ENCODE measurements around the gene NYAP2.

NYAP2 gene

DNA sequence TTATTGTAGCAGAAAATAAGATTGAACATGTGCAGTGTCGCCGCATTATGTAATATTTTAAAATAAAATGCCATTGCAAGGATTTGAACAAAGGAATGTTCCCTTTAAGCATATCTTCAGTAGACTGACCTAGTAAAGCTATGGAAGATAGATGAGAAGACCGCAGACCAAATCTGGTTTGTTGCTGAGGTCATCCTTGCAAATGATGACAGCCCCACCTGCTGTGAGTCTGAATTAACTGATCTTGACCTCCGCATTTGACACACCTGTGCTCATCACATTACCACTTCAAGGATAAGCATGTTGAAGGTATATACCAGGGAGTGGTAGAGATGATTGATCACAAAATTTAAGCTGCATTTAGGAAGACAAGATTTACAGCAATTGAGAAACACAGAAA lies 96.2 kb downstream of the NYAP2 start:
- no peaks in the 10 kb centered on the region for H3K4me1 ChIP-seq (ENCODE audit: control insufficient read depth, insufficient read depth, low read length, poor library complexity, severe bottlenecking)
- no peaks in the 10 kb centered on the region for H3K9me3 ChIP-seq (ENCODE audit: control insufficient read depth, low read length)
- no peaks in the 10 kb centered on the region for H3K27me3 ChIP-seq (replicated peaks; ENCODE audit: control insufficient read depth, insufficient read depth, low read length, poor library complexity, severe bottlenecking)
- DNase-seq: no peak
- H3K36me3 ChIP-seq (ENCODE audit: control insufficient read depth, insufficient read depth, low read length): no peaks in the 10 kb centered on the region
- H3K27ac ChIP-seq (ENCODE audit: insufficient read depth, low read length, poor library complexity, severe bottlenecking): no peak overlapping the region
- H3K4me3 ChIP-seq (ENCODE audit: insufficient read depth, low read depth, low read length, poor library complexity, severe bottlenecking): no peak overlapping the region

DNA sequence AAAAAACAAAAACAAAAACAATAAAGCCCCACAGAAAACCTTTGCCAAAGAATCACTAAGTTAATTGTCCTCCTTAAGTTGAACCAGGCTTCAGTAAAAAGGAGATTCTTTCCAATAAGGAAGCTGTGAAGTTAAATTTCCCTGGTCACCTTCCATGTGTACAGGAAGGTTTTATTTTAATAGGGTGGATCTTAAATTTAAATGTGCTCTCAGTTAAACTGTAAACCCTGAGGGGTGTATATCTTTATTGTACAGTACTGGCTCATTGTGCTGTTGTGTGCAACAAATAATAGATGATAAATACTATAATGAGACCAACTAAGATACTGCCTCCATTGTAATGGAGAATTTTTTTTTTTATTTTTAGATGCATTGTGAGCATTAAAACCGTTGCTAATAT lies 97.1 kb downstream of the NYAP2 start:
- no peak overlapping the region for H3K27ac ChIP-seq (ENCODE audit: insufficient read depth, low read length, poor library complexity, severe bottlenecking)
- H3K4me1 ChIP-seq (ENCODE audit: control insufficient read depth, insufficient read depth, low read length, poor library complexity, severe bottlenecking): no peaks in the 10 kb centered on the region
- no peaks in the 10 kb centered on the region for H3K36me3 ChIP-seq (ENCODE audit: control insufficient read depth, insufficient read depth, low read length)
- no peak for DNase-seq
- no peak overlapping the region for H3K4me3 ChIP-seq (ENCODE audit: insufficient read depth, low read depth, low read length, poor library complexity, severe bottlenecking)
- H3K9me3 ChIP-seq (ENCODE audit: control insufficient read depth, low read length): no peaks in the 10 kb centered on the region
- no peaks in the 10 kb centered on the region for H3K27me3 ChIP-seq (replicated peaks; ENCODE audit: control insufficient read depth, insufficient read depth, low read length, poor library complexity, severe bottlenecking)

DNA sequence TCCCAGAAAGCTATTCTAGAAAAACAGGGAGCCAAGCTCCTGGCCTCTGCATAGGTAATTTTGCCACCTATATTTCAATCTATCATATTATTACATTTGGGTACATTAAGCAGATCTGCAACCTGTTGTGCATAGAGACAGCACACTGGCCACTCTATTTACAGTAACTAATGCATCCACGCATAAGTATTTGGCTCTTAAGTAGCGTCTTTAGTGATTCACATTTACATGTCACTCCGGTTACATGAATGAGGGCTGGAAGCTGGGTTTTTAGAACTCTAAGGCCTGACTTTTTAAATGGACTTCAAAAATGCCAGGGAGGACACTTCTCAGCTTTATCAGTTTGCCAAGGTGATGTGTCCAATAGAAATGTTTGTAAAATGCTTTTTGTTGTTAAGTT lies 97.7 kb downstream of the NYAP2 start:
- no peaks in the 10 kb centered on the region for H3K36me3 ChIP-seq (ENCODE audit: control insufficient read depth, insufficient read depth, low read length)
- no peaks in the 10 kb centered on the region for H3K27me3 ChIP-seq (replicated peaks; ENCODE audit: control insufficient read depth, insufficient read depth, low read length, poor library complexity, severe bottlenecking)
- DNase-seq: no peak
- H3K4me3 ChIP-seq (ENCODE audit: insufficient read depth, low read depth, low read length, poor library complexity, severe bottlenecking): no peak overlapping the region
- no peak overlapping the region for H3K27ac ChIP-seq (ENCODE audit: insufficient read depth, low read length, poor library complexity, severe bottlenecking)
- H3K4me1 ChIP-seq (ENCODE audit: control insufficient read depth, insufficient read depth, low read length, poor library complexity, severe bottlenecking): no peaks in the 10 kb centered on the region
- no peaks in the 10 kb centered on the region for H3K9me3 ChIP-seq (ENCODE audit: control insufficient read depth, low read length)

DNA sequence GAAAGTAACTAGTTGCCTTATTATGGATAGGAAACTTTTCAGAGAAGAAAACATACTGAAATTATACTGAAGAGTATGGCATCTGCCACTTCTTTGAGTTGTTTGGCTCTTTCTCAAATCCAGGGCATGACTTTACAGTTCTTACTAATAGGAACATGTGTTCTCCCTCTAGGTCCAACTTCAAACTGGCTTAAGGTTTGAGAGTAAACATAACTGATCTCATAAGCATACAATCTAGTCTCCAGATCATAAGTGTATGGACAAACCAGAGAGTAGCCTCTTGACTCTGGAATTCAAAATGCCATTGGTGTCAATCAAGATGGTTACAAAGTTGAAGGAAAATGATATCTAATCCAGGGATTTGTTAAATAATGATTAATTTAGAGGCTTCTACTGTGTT lies 101.5 kb downstream of the NYAP2 start:
- no peak overlapping the region for H3K27ac ChIP-seq (ENCODE audit: insufficient read depth, low read length, poor library complexity, severe bottlenecking)
- H3K36me3 ChIP-seq (ENCODE audit: control insufficient read depth, insufficient read depth, low read length): no peaks in the 10 kb centered on the region
- no peak for DNase-seq
- H3K4me3 ChIP-seq (ENCODE audit: insufficient read depth, low read depth, low read length, poor library complexity, severe bottlenecking): no peak overlapping the region
- H3K9me3 ChIP-seq (ENCODE audit: control insufficient read depth, low read length): no peaks in the 10 kb centered on the region
- H3K4me1 ChIP-seq (ENCODE audit: control insufficient read depth, insufficient read depth, low read length, poor library complexity, severe bottlenecking): no peaks in the 10 kb centered on the region
- no peaks in the 10 kb centered on the region for H3K27me3 ChIP-seq (replicated peaks; ENCODE audit: control insufficient read depth, insufficient read depth, low read length, poor library complexity, severe bottlenecking)

DNA sequence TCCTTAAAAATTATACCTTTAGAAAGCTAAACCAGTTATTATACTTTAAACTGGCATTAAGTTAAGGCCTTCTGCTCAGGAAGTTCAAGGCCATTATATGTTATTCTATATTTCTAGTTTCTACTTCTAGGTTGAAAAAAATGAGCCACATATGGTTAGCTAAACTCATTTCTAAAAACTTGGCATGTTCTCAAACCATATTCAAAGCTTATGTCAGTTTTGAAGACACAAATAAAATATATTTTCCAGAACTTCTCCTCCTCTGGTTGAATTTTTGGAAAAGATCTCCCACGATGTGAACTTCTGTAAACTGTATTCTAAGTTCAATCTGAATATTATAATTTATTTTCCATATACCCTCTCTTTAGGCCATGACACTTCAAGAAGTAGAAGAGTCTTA lies 103.5 kb downstream of the NYAP2 start:
- H3K27ac ChIP-seq (ENCODE audit: insufficient read depth, low read length, poor library complexity, severe bottlenecking): no peak overlapping the region

DNA sequence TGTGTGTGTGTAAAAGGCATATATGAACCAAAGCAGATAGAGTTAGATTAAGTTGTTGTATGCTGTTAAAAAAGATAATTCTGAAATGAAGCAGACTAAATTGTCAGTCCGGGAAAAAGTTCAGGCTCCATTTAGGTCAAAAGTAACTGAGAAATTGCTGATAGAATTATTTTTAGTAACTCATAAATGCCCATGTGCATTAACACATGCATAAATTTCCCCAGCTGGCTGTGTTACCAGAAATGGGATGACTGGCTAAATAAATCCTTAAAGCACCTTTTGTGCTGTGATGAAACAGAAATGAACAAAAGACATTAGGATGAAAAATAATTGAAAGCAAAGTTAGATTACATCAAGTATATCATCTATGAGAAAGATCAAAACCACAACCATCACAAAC lies 111.3 kb downstream of the NYAP2 start:
- no peaks in the 10 kb centered on the region for H3K27me3 ChIP-seq (replicated peaks; ENCODE audit: control insufficient read depth, insufficient read depth, low read length, poor library complexity, severe bottlenecking)
- no peaks in the 10 kb centered on the region for H3K36me3 ChIP-seq (ENCODE audit: control insufficient read depth, insufficient read depth, low read length)
- H3K9me3 ChIP-seq (ENCODE audit: control insufficient read depth, low read length): no peaks in the 10 kb centered on the region
- no peak for DNase-seq
- H3K27ac ChIP-seq (ENCODE audit: insufficient read depth, low read length, poor library complexity, severe bottlenecking): no peak overlapping the region
- H3K4me1 ChIP-seq (ENCODE audit: control insufficient read depth, insufficient read depth, low read length, poor library complexity, severe bottlenecking): no peaks in the 10 kb centered on the region
- H3K4me3 ChIP-seq (ENCODE audit: insufficient read depth, low read depth, low read length, poor library complexity, severe bottlenecking): no peak overlapping the region

More for the DNA sequence above, 103.5 kb downstream of the NYAP2 start:
- Histone ChIP-seq H3K27me3 (replicated peaks; ENCODE audit: control insufficient read depth, insufficient read depth, low read length, poor library complexity, severe bottlenecking) (no peaks in the 10 kb centered on the region), H3K9me3 (ENCODE audit: control insufficient read depth, low read length) (no peaks in the 10 kb centered on the region), H3K4me1 (ENCODE audit: control insufficient read depth, insufficient read depth, low read length, poor library complexity, severe bottlenecking) (no peaks in the 10 kb centered on the region), H3K36me3 (ENCODE audit: control insufficient read depth, insufficient read depth, low read length) (no peaks in the 10 kb centered on the region), H3K4me3 (ENCODE audit: insufficient read depth, low read depth, low read length, poor library complexity, severe bottlenecking) (no peak overlapping the region)
- DNase-seq: no peak

DNA sequence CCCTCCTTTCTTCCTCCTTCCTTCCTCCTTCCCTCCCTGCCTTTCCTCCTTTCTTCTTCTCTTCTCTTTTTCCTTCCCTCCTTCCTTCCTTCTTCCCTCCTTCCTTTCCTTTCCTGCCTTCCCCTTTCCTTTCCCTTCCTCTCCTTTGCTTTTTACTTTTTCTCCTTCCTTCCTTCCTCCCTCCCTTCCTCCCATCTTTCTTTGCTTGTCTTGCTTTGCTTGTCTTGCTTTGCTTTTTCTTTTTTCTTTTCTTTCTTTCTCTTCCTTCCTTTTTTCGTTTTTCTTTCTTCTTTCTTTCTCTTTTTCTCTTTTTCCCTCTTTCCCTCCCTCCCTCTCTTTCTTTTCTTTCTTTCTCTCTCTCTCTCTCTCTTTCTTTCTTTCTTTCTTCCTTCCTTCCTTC lies 113.0 kb downstream of the NYAP2 start:
- no peak for DNase-seq
- H3K4me1 ChIP-seq (ENCODE audit: control insufficient read depth, insufficient read depth, low read length, poor library complexity, severe bottlenecking): no peaks in the 10 kb centered on the region
- H3K36me3 ChIP-seq (ENCODE audit: control insufficient read depth, insufficient read depth, low read length): no peaks in the 10 kb centered on the region
- H3K4me3 ChIP-seq (ENCODE audit: insufficient read depth, low read depth, low read length, poor library complexity, severe bottlenecking): no peak overlapping the region
- no peaks in the 10 kb centered on the region for H3K27me3 ChIP-seq (replicated peaks; ENCODE audit: control insufficient read depth, insufficient read depth, low read length, poor library complexity, severe bottlenecking)
- no peaks in the 10 kb centered on the region for H3K9me3 ChIP-seq (ENCODE audit: control insufficient read depth, low read length)
- no peak overlapping the region for H3K27ac ChIP-seq (ENCODE audit: insufficient read depth, low read length, poor library complexity, severe bottlenecking)

DNA sequence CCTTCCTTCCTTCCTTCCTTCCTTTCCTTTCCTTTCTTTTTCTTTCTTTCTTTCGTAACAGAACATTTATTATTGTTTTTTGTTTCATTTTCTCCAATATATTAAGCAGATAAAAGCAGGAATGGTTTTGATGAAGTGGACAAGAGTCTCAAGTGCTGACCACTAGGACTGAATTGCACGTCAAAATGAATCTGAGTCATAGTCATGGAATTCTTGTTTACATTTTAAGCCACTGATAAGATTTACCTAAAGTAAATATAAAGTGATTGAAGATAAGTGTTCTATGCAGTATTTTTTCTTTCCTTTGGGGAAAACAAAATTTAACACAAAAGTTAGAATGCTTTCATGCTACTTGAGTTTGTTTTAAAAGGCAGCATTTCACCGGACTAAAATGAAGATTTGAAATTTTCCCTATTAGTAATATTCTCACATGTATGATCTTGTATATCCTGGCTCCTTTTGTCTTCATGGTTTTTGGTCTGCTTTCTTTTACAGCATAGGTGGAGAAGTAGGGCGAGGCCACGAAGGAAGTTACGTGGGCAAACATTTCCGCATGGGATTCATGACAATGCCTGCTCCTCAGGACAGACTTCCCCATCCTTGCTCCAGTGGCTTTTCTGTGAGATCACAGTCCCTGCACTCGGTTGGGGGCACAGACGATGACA lies 113.5 kb downstream of the NYAP2 start:
- DNase-seq: no peak
- Histone ChIP-seq H3K4me1 (ENCODE audit: control insufficient read depth, insufficient read depth, low read length, poor library complexity, severe bottlenecking) (no peaks in the 10 kb centered on the region), H3K9me3 (ENCODE audit: control insufficient read depth, low read length) (no peaks in the 10 kb centered on the region), H3K27ac (ENCODE audit: insufficient read depth, low read length, poor library complexity, severe bottlenecking) (no peak overlapping the region), H3K36me3 (ENCODE audit: control insufficient read depth, insufficient read depth, low read length) (no peaks in the 10 kb centered on the region), H3K4me3 (ENCODE audit: insufficient read depth, low read depth, low read length, poor library complexity, severe bottlenecking) (no peak overlapping the region), H3K27me3 (replicated peaks; ENCODE audit: control insufficient read depth, insufficient read depth, low read length, poor library complexity, severe bottlenecking) (no peaks in the 10 kb centered on the region)

DNA sequence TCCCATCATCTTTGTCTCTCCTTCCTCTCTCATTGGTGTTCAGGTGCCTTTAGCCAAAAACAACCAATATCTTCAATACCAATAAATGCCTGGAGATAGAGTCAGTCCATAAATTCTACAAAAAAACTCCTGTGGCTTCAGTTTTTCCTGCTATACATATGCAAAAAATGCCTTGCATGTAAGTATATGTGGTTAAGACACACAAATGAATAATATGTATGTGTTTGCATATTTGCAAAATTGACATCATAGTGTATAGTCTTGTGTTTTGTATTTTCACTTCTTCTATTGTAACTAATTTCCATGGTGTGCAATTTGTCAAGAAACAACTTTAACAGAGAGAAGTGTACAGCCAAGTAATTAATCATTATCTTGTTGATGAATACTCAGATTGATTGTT lies 115.5 kb downstream of the NYAP2 start:
- no peaks in the 10 kb centered on the region for H3K9me3 ChIP-seq (ENCODE audit: control insufficient read depth, low read length)
- no peaks in the 10 kb centered on the region for H3K27me3 ChIP-seq (replicated peaks; ENCODE audit: control insufficient read depth, insufficient read depth, low read length, poor library complexity, severe bottlenecking)
- no peaks in the 10 kb centered on the region for H3K4me1 ChIP-seq (ENCODE audit: control insufficient read depth, insufficient read depth, low read length, poor library complexity, severe bottlenecking)
- no peaks in the 10 kb centered on the region for H3K36me3 ChIP-seq (ENCODE audit: control insufficient read depth, insufficient read depth, low read length)
- H3K4me3 ChIP-seq (ENCODE audit: insufficient read depth, low read depth, low read length, poor library complexity, severe bottlenecking): no peak overlapping the region
- no peak for DNase-seq
- H3K27ac ChIP-seq (ENCODE audit: insufficient read depth, low read length, poor library complexity, severe bottlenecking): no peak overlapping the region

DNA sequence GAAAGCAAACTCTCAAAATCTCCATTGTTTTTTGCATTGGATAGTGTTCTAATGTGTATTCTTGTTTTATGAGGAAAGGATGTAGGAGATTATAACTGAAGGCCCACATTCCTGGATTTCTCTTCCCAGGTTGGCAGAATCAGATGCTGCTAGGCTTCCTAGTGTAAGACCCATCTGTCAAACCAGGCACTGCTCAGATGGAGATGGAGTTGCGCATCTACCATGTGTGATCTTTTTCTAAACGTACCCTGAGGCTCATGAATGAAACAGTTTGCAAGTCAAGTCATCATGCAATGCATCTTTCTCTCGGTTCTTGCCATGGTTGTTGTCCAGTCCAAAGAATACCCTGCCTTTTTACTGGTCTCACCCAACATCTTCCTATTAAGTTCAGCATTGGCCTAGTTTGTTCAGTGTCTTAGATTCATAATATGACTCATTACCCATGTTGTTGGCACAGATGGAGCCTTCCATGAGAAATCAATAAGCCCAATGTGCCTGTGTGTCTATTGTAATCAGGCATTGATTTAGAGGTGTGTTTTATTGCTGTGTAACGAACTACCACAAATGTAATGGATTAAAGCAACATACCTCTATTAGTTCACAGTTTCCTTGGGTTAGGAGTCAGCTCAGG lies 127.4 kb downstream of the NYAP2 start:
- no peaks in the 10 kb centered on the region for H3K9me3 ChIP-seq (ENCODE audit: control insufficient read depth, low read length)
- H3K27me3 ChIP-seq (replicated peaks; ENCODE audit: control insufficient read depth, insufficient read depth, low read length, poor library complexity, severe bottlenecking): no peaks in the 10 kb centered on the region
- H3K4me1 ChIP-seq (ENCODE audit: control insufficient read depth, insufficient read depth, low read length, poor library complexity, severe bottlenecking): no peaks in the 10 kb centered on the region
- no peaks in the 10 kb centered on the region for H3K36me3 ChIP-seq (ENCODE audit: control insufficient read depth, insufficient read depth, low read length)
- DNase-seq: no peak
- no peak overlapping the region for H3K4me3 ChIP-seq (ENCODE audit: insufficient read depth, low read depth, low read length, poor library complexity, severe bottlenecking)
- H3K27ac ChIP-seq (ENCODE audit: insufficient read depth, low read length, poor library complexity, severe bottlenecking): no peak overlapping the region
